Measurements from ENCODE around the gene SIL1.
A peak's percentile ranks its signal among the peaks of the same experiment; 100 is the strongest.

The SIL1 gene

GRCh38 chr5:138960145-138960692 lies 237.9 kb downstream of the SIL1 start:
- H3K27me3 ChIP-seq (ENCODE audit: control insufficient read depth, insufficient read depth, low read length) = no peaks in the 10 kb centered on the region
- H3K4me3 ChIP-seq (ENCODE audit: low read length) = no peak overlapping the region
- peaks cover 4% of the 10 kb centered on the region for H3K4me1 ChIP-seq (ENCODE audit: control insufficient read depth, insufficient read depth, low read length)
- no peak overlapping the region for H3K9ac ChIP-seq (ENCODE audit: low read length)
- H3K36me3 ChIP-seq (ENCODE audit: control insufficient read depth, insufficient read depth, low read length) = no peaks in the 10 kb centered on the region
- H3K9me3 ChIP-seq (ENCODE audit: control insufficient read depth, low read length) = no peaks in the 10 kb centered on the region

GRCh38 chr5:138956801-138957200 lies 241.4 kb downstream of the SIL1 start:
- Histone ChIP-seq H3K9ac (ENCODE audit: low read length) (no peak overlapping the region), H3K9me3 (ENCODE audit: control insufficient read depth, low read length) (no peaks in the 10 kb centered on the region), H3K4me1 (ENCODE audit: control insufficient read depth, insufficient read depth, low read length) (peaks cover 36% of the 10 kb centered on the region), H3K4me3 (ENCODE audit: low read length) (no peak overlapping the region), H3K36me3 (ENCODE audit: control insufficient read depth, insufficient read depth, low read length) (no peaks in the 10 kb centered on the region), H3K27me3 (ENCODE audit: control insufficient read depth, insufficient read depth, low read length) (no peaks in the 10 kb centered on the region)

- H3K9me3 ChIP-seq (ENCODE audit: control insufficient read depth, low read length) = no peaks in the 10 kb centered on the region
- no peak overlapping the region for H3K9ac ChIP-seq (ENCODE audit: low read length)
- H3K4me1 ChIP-seq (ENCODE audit: control insufficient read depth, insufficient read depth, low read length) = peaks cover 36% of the 10 kb centered on the region
- no peaks in the 10 kb centered on the region for H3K27me3 ChIP-seq (ENCODE audit: control insufficient read depth, insufficient read depth, low read length)
- no peak overlapping the region for H3K4me3 ChIP-seq (ENCODE audit: low read length)
- no peaks in the 10 kb centered on the region for H3K36me3 ChIP-seq (ENCODE audit: control insufficient read depth, insufficient read depth, low read length)
Measured at GRCh38 chr5:138955671-138956295, 242.4 kb downstream of the SIL1 start.

GRCh38 chr5:138955013-138955660 lies 243.0 kb downstream of the SIL1 start:
- Histone ChIP-seq H3K9me3 (ENCODE audit: control insufficient read depth, low read length) (no peaks in the 10 kb centered on the region), H3K9ac (ENCODE audit: low read length) (no peak overlapping the region), H3K36me3 (ENCODE audit: control insufficient read depth, insufficient read depth, low read length) (no peaks in the 10 kb centered on the region), H3K27me3 (ENCODE audit: control insufficient read depth, insufficient read depth, low read length) (no peaks in the 10 kb centered on the region), H3K4me3 (ENCODE audit: low read length) (no peak overlapping the region), H3K4me1 (ENCODE audit: control insufficient read depth, insufficient read depth, low read length) (peaks cover 36% of the 10 kb centered on the region)

GRCh38 chr5:138954257-138955012 lies 243.7 kb downstream of the SIL1 start:
- no peak overlapping the region for H3K9ac ChIP-seq (ENCODE audit: low read length)
- H3K27me3 ChIP-seq (ENCODE audit: control insufficient read depth, insufficient read depth, low read length) = no peaks in the 10 kb centered on the region
- no peaks in the 10 kb centered on the region for H3K36me3 ChIP-seq (ENCODE audit: control insufficient read depth, insufficient read depth, low read length)
- H3K4me3 ChIP-seq (ENCODE audit: low read length) = no peak overlapping the region
- H3K4me1 ChIP-seq (ENCODE audit: control insufficient read depth, insufficient read depth, low read length) = peaks cover 36% of the 10 kb centered on the region
- no peaks in the 10 kb centered on the region for H3K9me3 ChIP-seq (ENCODE audit: control insufficient read depth, low read length)

- Histone ChIP-seq H3K4me1 (ENCODE audit: control insufficient read depth, insufficient read depth, low read length) (peaks cover 36% of the 10 kb centered on the region), H3K27me3 (ENCODE audit: control insufficient read depth, insufficient read depth, low read length) (no peaks in the 10 kb centered on the region), H3K9me3 (ENCODE audit: control insufficient read depth, low read length) (no peaks in the 10 kb centered on the region), H3K4me3 (ENCODE audit: low read length) (peak overlapping the region; percentile 28), H3K36me3 (ENCODE audit: control insufficient read depth, insufficient read depth, low read length) (no peaks in the 10 kb centered on the region), H3K9ac (ENCODE audit: low read length) (peak overlapping the region; percentile 26)
Measured at GRCh38 chr5:138953387-138954256, 244.5 kb downstream of the SIL1 start.

GRCh38 chr5:138952962-138953361 lies 245.2 kb downstream of the SIL1 start:
- no peaks in the 10 kb centered on the region for H3K27me3 ChIP-seq (ENCODE audit: control insufficient read depth, insufficient read depth, low read length)
- peaks cover 36% of the 10 kb centered on the region for H3K4me1 ChIP-seq (ENCODE audit: control insufficient read depth, insufficient read depth, low read length)
- peak overlapping the region; percentile 26 for H3K9ac ChIP-seq (ENCODE audit: low read length)
- peak overlapping the region; percentile 28 for H3K4me3 ChIP-seq (ENCODE audit: low read length)
- no peaks in the 10 kb centered on the region for H3K9me3 ChIP-seq (ENCODE audit: control insufficient read depth, low read length)
- no peaks in the 10 kb centered on the region for H3K36me3 ChIP-seq (ENCODE audit: control insufficient read depth, insufficient read depth, low read length)

- Histone ChIP-seq H3K27me3 (ENCODE audit: control insufficient read depth, insufficient read depth, low read length) (no peaks in the 10 kb centered on the region), H3K9ac (ENCODE audit: low read length) (no peak overlapping the region), H3K9me3 (ENCODE audit: control insufficient read depth, low read length) (no peaks in the 10 kb centered on the region), H3K4me3 (ENCODE audit: low read length) (no peak overlapping the region), H3K4me1 (ENCODE audit: control insufficient read depth, insufficient read depth, low read length) (peaks cover 36% of the 10 kb centered on the region), H3K36me3 (ENCODE audit: control insufficient read depth, insufficient read depth, low read length) (no peaks in the 10 kb centered on the region)
Measured at GRCh38 chr5:138951986-138952735, 246.0 kb downstream of the SIL1 start.

GRCh38 chr5:138951091-138951985 lies 246.8 kb downstream of the SIL1 start:
- H3K36me3 ChIP-seq (ENCODE audit: control insufficient read depth, insufficient read depth, low read length) = no peaks in the 10 kb centered on the region
- H3K4me3 ChIP-seq (ENCODE audit: low read length) = no peak overlapping the region
- no peak overlapping the region for H3K9ac ChIP-seq (ENCODE audit: low read length)
- H3K9me3 ChIP-seq (ENCODE audit: control insufficient read depth, low read length) = no peaks in the 10 kb centered on the region
- H3K27me3 ChIP-seq (ENCODE audit: control insufficient read depth, insufficient read depth, low read length) = no peaks in the 10 kb centered on the region
- H3K4me1 ChIP-seq (ENCODE audit: control insufficient read depth, insufficient read depth, low read length) = peaks cover 36% of the 10 kb centered on the region

- H3K4me1 ChIP-seq (ENCODE audit: control insufficient read depth, insufficient read depth, low read length) = peaks cover 35% of the 10 kb centered on the region
- no peaks in the 10 kb centered on the region for H3K36me3 ChIP-seq (ENCODE audit: control insufficient read depth, insufficient read depth, low read length)
- H3K9ac ChIP-seq (ENCODE audit: low read length) = no peak overlapping the region
Measured at GRCh38 chr5:138950421-138951031, 247.6 kb downstream of the SIL1 start.

More at GRCh38 chr5:138950421-138951031, 247.6 kb downstream of the SIL1 start:
- Histone ChIP-seq H3K4me3 (ENCODE audit: low read length) (no peak overlapping the region), H3K27me3 (ENCODE audit: control insufficient read depth, insufficient read depth, low read length) (no peaks in the 10 kb centered on the region), H3K9me3 (ENCODE audit: control insufficient read depth, low read length) (no peaks in the 10 kb centered on the region)

Measured in mucosa of stomach (tissue), 1 donor.